Measurements from ENCODE around the gene GSTO1. TPM values are rescaled to one million over a fixed set of nuclear protein-coding genes. Genes with fewer than 3 reads are reported as not detected.

GSTO1 gene
- total and polyA plus RNA-seq, 2 donors (not counting 1 experiment from before 2014, with no cell fraction given), result 30.1 to 37.7 TPM

DNA sequence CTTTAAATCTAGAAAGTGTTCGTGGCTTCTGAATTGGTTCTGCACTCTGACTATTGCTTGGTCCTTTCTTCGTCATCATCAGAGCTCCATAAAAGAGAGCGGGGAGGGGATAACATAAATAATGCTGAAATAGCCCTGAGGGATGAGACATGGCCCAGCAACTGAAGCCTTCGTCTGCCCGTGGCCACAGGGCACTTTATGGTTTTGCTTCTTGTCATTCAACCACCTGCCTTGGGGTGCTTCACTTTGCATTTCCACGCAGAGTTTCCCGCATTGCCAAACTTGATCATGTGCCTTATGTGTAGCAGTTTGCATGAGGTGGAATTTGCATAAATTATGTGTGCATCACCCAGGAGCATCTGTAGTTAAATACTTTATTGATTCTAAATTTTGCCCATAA lies 30.2 kb downstream of the GSTO1 start:
- Histone ChIP-seq H3K79me2 (ENCODE audit: control insufficient read depth, insufficient read depth, low read length) (no peaks in the 10 kb centered on the region), H3K9ac (ENCODE audit: low read length) (no peak overlapping the region), H3K27ac (ENCODE audit: low read length in 2 of 2) (no peak overlapping the region), H2AFZ (ENCODE audit: insufficient read depth, low read depth, low read length, poor library complexity, severe bottlenecking) (no peak overlapping the region), H3K9me3 (ENCODE audit: control extremely low read depth in 1 of 3, control insufficient read depth in 2 of 3, insufficient read depth in 1 of 3, low read length in 2 of 3) (no peaks in the 10 kb centered on the region), H3K27me3 (replicated peaks in 1 of 4; ENCODE audit: control extremely low read depth in 1 of 4, control insufficient read depth in 3 of 4, insufficient read depth in 4 of 4, low read length in 3 of 4) (peaks cover 0 to 9% (median 0%) of the 10 kb centered on the region in 4 experiments), H3K36me3 (replicated peaks in 1 of 2; ENCODE audit: control extremely low read depth in 1 of 2, control insufficient read depth in 1 of 2, extremely low read depth in 1 of 2, insufficient read depth in 2 of 2, low read length in 1 of 2) (no peaks in the 10 kb centered on the region), H3K4me2 (replicated peaks; ENCODE audit: low read depth, low read length, poor library complexity, severe bottlenecking) (no peak overlapping the region), H3K4me1 (ENCODE audit: control insufficient read depth in 2 of 2, insufficient read depth in 2 of 2, low read length in 2 of 2) (no peaks in the 10 kb centered on the region), H4K20me1 (ENCODE audit: control insufficient read depth, insufficient read depth, low read length, poor library complexity, severe bottlenecking) (no peaks in the 10 kb centered on the region), H3K4me3 (ENCODE audit: control extremely low read depth in 1 of 5, extremely low read depth in 1 of 5, insufficient read depth in 1 of 5, low read depth in 2 of 5, low read length in 4 of 5) (no peak overlapping the region)
- POLR2A ChIA-PET, result no interaction called here
- DNase-seq (no peak), ATAC-seq (ENCODE audit: low read depth) (no peak)
- Mint-ChIP-seq H3K4me3 (no peak overlapping the region), H3K9me3 (ENCODE audit: insufficient read depth) (no peaks in the 10 kb centered on the region), H3K4me1 (no peaks in the 10 kb centered on the region), H3K27me3 (peaks cover 26% of the 10 kb centered on the region), H3K27ac (no peak overlapping the region)
- no peak for TF ChIP-seq EZH2 (IDR thresholded peaks at IDR 0.05; ENCODE audit: borderline replicate concordance, insufficient read depth, low read depth, low read length, poor library complexity, severe bottlenecking)
- TF ChIP-seq, protein P1, sequence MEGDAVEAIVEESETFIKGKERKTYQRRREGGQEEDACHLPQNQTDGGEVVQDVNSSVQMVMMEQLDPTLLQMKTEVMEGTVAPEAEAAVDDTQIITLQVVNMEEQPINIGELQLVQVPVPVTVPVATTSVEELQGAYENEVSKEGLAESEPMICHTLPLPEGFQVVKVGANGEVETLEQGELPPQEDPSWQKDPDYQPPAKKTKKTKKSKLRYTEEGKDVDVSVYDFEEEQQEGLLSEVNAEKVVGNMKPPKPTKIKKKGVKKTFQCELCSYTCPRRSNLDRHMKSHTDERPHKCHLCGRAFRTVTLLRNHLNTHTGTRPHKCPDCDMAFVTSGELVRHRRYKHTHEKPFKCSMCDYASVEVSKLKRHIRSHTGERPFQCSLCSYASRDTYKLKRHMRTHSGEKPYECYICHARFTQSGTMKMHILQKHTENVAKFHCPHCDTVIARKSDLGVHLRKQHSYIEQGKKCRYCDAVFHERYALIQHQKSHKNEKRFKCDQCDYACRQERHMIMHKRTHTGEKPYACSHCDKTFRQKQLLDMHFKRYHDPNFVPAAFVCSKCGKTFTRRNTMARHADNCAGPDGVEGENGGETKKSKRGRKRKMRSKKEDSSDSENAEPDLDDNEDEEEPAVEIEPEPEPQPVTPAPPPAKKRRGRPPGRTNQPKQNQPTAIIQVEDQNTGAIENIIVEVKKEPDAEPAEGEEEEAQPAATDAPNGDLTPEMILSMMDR (IDR thresholded peaks at IDR 0.05), result no peak
- intact Hi-C loops (cut with micrococcal nuclease), result no loop called here
- CTCF ChIA-PET, result interaction anchor here (1.9 kb wide), 1 partner anchor 67 kb away, joined by 8 read pairs; no protein-coding TSS in a partner anchor
- WGBS (ENCODE audit: insufficient coverage), result 78% methylated on average over 7 of the region's 7 CpGs

DNA sequence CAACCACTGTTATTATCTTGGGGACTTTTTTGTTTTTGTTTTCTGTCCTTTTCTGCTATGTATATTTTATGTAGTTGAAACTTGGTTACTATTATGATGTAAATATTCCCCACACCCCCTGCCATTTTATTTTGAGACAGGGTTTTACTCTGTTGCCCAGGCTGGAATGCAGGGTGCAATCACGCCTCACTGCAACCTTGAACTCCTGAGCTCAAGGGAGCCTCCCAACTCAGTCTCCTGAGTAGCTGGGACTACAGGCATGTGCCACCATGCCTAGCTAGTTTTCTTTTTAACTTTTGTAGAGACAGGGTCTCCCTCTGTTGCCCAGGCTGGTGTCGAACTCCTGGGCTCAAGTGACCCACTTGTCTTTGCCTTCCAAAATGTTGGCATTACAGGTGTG lies 32.2 kb downstream of the GSTO1 start:
- Mint-ChIP-seq H3K9me3 (ENCODE audit: insufficient read depth) (no peaks in the 10 kb centered on the region), H3K27ac (no peak overlapping the region), H3K4me3 (no peak overlapping the region), H3K27me3 (peaks cover 39% of the 10 kb centered on the region), H3K4me1 (peaks cover 5% of the 10 kb centered on the region)
- no peak overlapping the region for H3K27ac ChIP-seq (ENCODE audit: low read length in 2 of 2)
- POLR2A ChIA-PET, result no interaction called here
- no peak for DNase-seq
- H3K36me3 ChIP-seq (replicated peaks in 1 of 2; ENCODE audit: control extremely low read depth in 1 of 2, control insufficient read depth in 1 of 2, extremely low read depth in 1 of 2, insufficient read depth in 2 of 2, low read length in 1 of 2), result no peaks in the 10 kb centered on the region
- peaks cover 4 to 8% of the 10 kb centered on the region in 2 donors for H3K4me1 ChIP-seq (ENCODE audit: control insufficient read depth in 2 of 2, insufficient read depth in 2 of 2, low read length in 2 of 2)
- H3K79me2 ChIP-seq (ENCODE audit: control insufficient read depth, insufficient read depth, low read length), result no peaks in the 10 kb centered on the region
- intact Hi-C loops (cut with micrococcal nuclease), result no loop called here
- no peak for ATAC-seq (ENCODE audit: low read depth)
- H3K4me2 ChIP-seq (replicated peaks; ENCODE audit: low read depth, low read length, poor library complexity, severe bottlenecking), result no peak overlapping the region
- H2AFZ ChIP-seq (ENCODE audit: insufficient read depth, low read depth, low read length, poor library complexity, severe bottlenecking), result no peak overlapping the region
- no peaks in the 10 kb centered on the region for H3K9me3 ChIP-seq (ENCODE audit: control extremely low read depth in 1 of 3, control insufficient read depth in 2 of 3, insufficient read depth in 1 of 3, low read length in 2 of 3)
- H4K20me1 ChIP-seq (ENCODE audit: control insufficient read depth, insufficient read depth, low read length, poor library complexity, severe bottlenecking), result no peaks in the 10 kb centered on the region
- no peak overlapping the region for H3K4me3 ChIP-seq (ENCODE audit: control extremely low read depth in 1 of 5, extremely low read depth in 1 of 5, insufficient read depth in 1 of 5, low read depth in 2 of 5, low read length in 4 of 5)
- 71% methylated on average over 1 of the region's 2 CpGs for WGBS (ENCODE audit: insufficient coverage)
- H3K9ac ChIP-seq (ENCODE audit: low read length), result no peak overlapping the region
- CTCF ChIA-PET, result interaction anchor here (1.0 to 1.7 kb wide), 3 partner anchors 13 to 66 kb away, joined by 3 to 12 read pairs (median 10); partner anchors contain the start of gene CFAP58
- H3K27me3 ChIP-seq (replicated peaks in 1 of 4; ENCODE audit: control extremely low read depth in 1 of 4, control insufficient read depth in 3 of 4, insufficient read depth in 4 of 4, low read length in 3 of 4), result peaks cover 0 to 16% (median 4%) of the 10 kb centered on the region in 4 experiments
- TF ChIP-seq, protein P1 (IDR thresholded peaks at IDR 0.05), result no peak
- no peak for TF ChIP-seq EZH2 (IDR thresholded peaks at IDR 0.05; ENCODE audit: borderline replicate concordance, insufficient read depth, low read depth, low read length, poor library complexity, severe bottlenecking)
